GM12873 (cell line): ENCODE data around the gene BHMT2.

ENCODE experiments used
- CTCF ChIP-seq: IDR thresholded peaks from 2 replicates; pipeline ENCODE4 v1.5.1; 2012; ENCODE audit warnings: low read depth, mild to moderate bottlenecking, moderate library complexity, low read length, control low read depth; ENCODE audit not compliant: insufficient read depth; ENCODE audit errors: missing control alignments

Gene BHMT2

DNA sequence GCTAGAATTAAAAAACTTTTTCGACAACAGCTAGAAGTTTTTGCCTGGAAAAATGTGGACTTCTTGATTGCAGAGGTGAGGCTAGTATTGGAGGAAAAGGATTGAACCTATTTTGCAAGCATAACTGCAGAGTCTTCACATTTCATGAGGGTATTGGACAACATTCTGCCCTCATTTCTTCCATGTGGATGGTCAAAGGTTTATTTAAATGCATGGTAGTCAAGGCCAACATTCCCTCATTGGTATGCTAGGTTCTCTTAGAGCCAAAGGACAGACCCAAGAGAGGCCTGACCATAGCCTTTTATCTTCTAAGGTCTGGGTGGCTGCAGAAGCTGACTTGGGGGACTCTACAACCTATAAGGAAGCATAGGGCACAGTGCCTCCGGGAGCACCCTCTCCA lies 11.2 kb downstream of the BHMT2 start:
- no peak for TF ChIP-seq CTCF

DNA sequence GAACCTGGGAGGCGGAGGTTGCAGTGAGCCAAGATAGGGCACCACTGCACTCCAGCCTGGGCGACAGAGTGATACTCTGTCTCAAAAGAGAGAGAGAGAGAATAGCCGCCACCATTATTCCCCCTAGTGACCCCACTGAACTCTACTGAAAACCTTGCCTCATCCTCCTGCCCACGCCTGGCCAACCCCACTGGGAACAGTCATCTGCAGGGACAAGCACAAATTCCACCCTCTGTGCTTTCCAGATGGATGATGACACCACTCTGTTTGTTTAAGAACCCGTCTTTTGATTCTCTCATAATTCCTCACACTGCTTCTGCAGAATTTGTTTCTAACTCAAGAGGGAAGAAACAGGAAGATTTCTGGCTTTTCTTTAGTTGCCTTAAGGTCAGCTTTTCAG lies 12.2 kb downstream of the BHMT2 start:
- no peak for TF ChIP-seq CTCF

DNA sequence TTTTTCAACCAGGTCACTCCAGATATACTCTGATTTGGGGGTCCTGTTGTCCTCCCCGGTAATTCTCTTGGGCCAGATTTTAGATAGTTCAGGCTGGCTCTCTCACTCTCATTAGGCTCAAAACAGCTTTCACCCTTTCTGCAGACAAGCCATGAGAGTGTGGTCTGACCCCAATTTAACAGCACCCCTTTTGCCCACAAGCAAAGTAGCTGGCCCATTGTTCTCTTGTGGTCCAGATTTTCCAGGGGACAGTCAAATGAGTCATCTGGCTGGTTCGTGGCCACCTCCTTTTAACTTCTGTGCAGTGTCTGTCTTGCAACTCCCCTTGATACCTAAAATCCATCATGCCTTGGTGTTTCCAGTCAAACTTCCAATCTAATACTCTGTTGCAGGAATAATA lies 16.5 kb downstream of the BHMT2 start:
- no peak for TF ChIP-seq CTCF

DNA sequence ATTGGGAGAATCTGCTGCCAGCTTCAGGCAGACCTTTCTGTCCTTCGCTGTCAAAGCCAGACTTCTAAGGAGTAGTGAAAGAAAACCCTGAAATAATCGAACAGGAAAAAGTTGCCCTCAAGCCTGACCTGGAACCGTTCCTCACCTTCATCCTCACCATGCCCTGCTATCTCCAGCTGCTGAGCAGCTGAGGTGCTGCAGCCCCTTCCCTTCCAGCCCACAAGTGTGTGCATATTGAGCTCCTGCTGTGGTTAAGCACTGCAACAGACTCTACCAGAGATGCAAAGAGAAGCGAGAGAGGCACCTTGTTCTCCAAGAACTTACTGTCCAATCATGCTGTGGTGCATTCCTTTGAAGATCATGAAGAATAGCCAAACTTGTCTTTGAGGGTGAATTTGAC lies 18.9 kb downstream of the BHMT2 start:
- no peak for TF ChIP-seq CTCF

- TF ChIP-seq CTCF: no peak
Measured at GRCh38 chr5:79091064-79091463, 21.5 kb downstream of the BHMT2 start.

- TF ChIP-seq CTCF: no peak
Measured at GRCh38 chr5:79093762-79094161, 24.2 kb downstream of the BHMT2 start.

- TF ChIP-seq CTCF: no peak
Measured at GRCh38 chr5:79105868-79106267, 36.3 kb downstream of the BHMT2 start.
